Measurements from ENCODE around the gene PPP3CA. TPM values are rescaled to one million over a fixed set of nuclear protein-coding genes. Genes with fewer than 3 reads are reported as not detected.

The PPP3CA gene
- total RNA-seq, 1 donor from 2014 or later: 16.7 TPM

DNA sequence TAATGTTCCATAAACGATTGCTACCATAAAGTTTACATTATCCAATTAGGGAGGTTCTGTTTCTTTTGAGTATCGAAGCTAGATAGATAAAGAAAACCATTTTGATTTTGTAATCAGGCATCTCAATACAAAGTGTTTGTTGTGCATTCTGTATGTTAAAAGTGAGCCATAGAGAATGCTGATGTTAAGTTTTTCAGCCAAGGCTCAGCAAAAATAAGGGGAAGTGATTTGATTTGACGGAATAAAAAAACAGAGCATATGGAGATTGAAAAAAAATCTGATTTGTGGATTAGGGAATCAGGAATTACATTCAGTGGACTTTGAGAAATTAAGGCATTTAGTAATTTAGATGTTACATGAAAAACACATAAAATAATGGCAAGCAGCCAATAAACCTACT, 314.8 kb downstream of the PPP3CA start:
- TF ChIP-seq, protein P1, sequence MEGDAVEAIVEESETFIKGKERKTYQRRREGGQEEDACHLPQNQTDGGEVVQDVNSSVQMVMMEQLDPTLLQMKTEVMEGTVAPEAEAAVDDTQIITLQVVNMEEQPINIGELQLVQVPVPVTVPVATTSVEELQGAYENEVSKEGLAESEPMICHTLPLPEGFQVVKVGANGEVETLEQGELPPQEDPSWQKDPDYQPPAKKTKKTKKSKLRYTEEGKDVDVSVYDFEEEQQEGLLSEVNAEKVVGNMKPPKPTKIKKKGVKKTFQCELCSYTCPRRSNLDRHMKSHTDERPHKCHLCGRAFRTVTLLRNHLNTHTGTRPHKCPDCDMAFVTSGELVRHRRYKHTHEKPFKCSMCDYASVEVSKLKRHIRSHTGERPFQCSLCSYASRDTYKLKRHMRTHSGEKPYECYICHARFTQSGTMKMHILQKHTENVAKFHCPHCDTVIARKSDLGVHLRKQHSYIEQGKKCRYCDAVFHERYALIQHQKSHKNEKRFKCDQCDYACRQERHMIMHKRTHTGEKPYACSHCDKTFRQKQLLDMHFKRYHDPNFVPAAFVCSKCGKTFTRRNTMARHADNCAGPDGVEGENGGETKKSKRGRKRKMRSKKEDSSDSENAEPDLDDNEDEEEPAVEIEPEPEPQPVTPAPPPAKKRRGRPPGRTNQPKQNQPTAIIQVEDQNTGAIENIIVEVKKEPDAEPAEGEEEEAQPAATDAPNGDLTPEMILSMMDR (IDR thresholded peaks at IDR 0.05; ENCODE audit: borderline replicate concordance): no peak
- H3K27ac ChIP-seq (replicated peaks): no peak overlapping the region
- intact Hi-C loops (cut with micrococcal nuclease): no loop called here

GRCh38 chr4:101031971-101032370, 315.4 kb downstream of the PPP3CA start:
- no peak overlapping the region for H3K27ac ChIP-seq (replicated peaks)
- DNase-seq: no peak
- peaks cover 7% of the 10 kb centered on the region for H3K36me3 ChIP-seq
- intact Hi-C loops (cut with micrococcal nuclease): no loop called here
- no peaks in the 10 kb centered on the region for H3K27me3 ChIP-seq (ENCODE audit: low read depth)
- no peak overlapping the region for H3K4me3 ChIP-seq
- H3K9me3 ChIP-seq (replicated peaks): no peaks in the 10 kb centered on the region
- TF ChIP-seq, protein P1 (IDR thresholded peaks at IDR 0.05; ENCODE audit: borderline replicate concordance): no peak
- no peaks in the 10 kb centered on the region for H3K4me1 ChIP-seq

More for the DNA sequence above, 314.8 kb downstream of the PPP3CA start:
- Histone ChIP-seq H3K4me1 (peaks cover 1% of the 10 kb centered on the region), H3K9me3 (replicated peaks) (no peaks in the 10 kb centered on the region), H3K4me3 (no peak overlapping the region), H3K36me3 (peaks cover 7% of the 10 kb centered on the region), H3K27me3 (ENCODE audit: low read depth) (no peaks in the 10 kb centered on the region)
- DNase-seq: no peak

DNA sequence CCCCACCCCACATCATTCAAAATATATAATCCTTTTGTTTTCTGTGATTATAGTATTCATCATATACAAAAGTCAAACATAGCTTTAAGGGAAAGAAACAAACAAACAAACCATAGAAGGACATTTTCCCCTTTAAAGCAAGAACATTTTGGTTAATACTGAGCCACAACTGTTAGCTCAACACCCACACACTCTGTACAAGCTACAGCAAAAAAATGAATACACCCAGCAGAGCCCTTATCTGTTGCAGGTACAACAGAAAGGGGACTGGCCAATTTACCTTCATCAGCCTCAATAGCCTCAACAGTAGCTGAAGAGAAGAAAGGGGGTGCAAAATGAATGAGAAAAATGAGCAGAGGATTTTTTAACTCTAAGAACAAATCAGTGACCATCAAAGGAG, 318.4 kb downstream of the PPP3CA start:
- H3K9me3 ChIP-seq (replicated peaks): no peaks in the 10 kb centered on the region
- H3K4me1 ChIP-seq: no peaks in the 10 kb centered on the region
- no peak overlapping the region for H3K4me3 ChIP-seq
- DNase-seq: no peak
- H3K36me3 ChIP-seq: peaks cover 9% of the 10 kb centered on the region
- intact Hi-C loops (cut with micrococcal nuclease): no loop called here
- no peaks in the 10 kb centered on the region for H3K27me3 ChIP-seq (ENCODE audit: low read depth)
- TF ChIP-seq, protein P1 (IDR thresholded peaks at IDR 0.05; ENCODE audit: borderline replicate concordance): no peak
- no peak overlapping the region for H3K27ac ChIP-seq (replicated peaks)

GRCh38 chr4:101027721-101028120, 319.6 kb downstream of the PPP3CA start:
- Histone ChIP-seq H3K4me3 (no peak overlapping the region), H3K4me1 (no peaks in the 10 kb centered on the region), H3K27ac (replicated peaks) (no peak overlapping the region), H3K27me3 (ENCODE audit: low read depth) (no peaks in the 10 kb centered on the region), H3K9me3 (replicated peaks) (no peaks in the 10 kb centered on the region), H3K36me3 (peaks cover 14% of the 10 kb centered on the region)
- TF ChIP-seq, protein P1 (IDR thresholded peaks at IDR 0.05; ENCODE audit: borderline replicate concordance): no peak
- intact Hi-C loops (cut with micrococcal nuclease): no loop called here
- DNase-seq: no peak

GRCh38 chr4:101025755-101026154, 321.6 kb downstream of the PPP3CA start:
- Histone ChIP-seq H3K27ac (replicated peaks) (no peak overlapping the region), H3K27me3 (ENCODE audit: low read depth) (no peaks in the 10 kb centered on the region), H3K4me3 (no peak overlapping the region), H3K9me3 (replicated peaks) (no peaks in the 10 kb centered on the region), H3K36me3 (peaks cover 17% of the 10 kb centered on the region), H3K4me1 (peaks cover 5% of the 10 kb centered on the region)
- TF ChIP-seq, protein P1 (IDR thresholded peaks at IDR 0.05; ENCODE audit: borderline replicate concordance): no peak
- intact Hi-C loops (cut with micrococcal nuclease): no loop called here
- DNase-seq: no peak
